ENCODE measurements around the gene ATG2A.

DNA sequence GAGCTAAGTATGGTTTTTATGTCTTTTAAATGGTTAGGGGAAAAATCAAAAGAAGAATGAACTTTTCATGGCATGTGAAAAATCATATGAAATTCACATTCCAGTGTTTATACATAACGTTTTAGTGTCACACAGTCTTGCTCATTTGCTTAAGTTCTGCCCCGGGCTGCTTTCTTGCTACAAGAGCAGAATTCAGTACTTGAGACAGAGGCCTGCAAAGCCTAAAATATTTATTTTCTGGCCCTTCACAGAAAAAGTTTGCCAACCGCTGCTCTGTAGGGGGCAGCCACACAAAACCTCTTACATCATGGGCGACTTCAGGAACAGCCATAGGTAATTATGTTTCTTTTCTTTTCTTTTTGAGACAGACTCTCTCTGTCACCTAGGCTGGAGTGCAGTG is 1.0 kb upstream of the ATG2A start:
- 0 out of 2 replicates have a peak, but pooled peaks have one; percentile 13 for TF ChIP-seq MYC (IDR thresholded peaks at IDR 0.05; ENCODE audit: low read depth, low read length)
- no peak for TF ChIP-seq MYC (CRISPR knock-in tag; IDR thresholded peaks at IDR 0.05; ENCODE audit: borderline replicate concordance, low read depth)
- no peak for TF ChIP-seq ZNF263 (CRISPR knock-in tag; IDR thresholded peaks at IDR 0.05; ENCODE audit: borderline replicate concordance)
- no peak for TF ChIP-seq NR1H2 (CRISPR knock-in tag; IDR thresholded peaks at IDR 0.05)
- TF ChIP-seq MAFK (IDR thresholded peaks at IDR 0.05; ENCODE audit: low read length): no peak
- TF ChIP-seq, protein P1, sequence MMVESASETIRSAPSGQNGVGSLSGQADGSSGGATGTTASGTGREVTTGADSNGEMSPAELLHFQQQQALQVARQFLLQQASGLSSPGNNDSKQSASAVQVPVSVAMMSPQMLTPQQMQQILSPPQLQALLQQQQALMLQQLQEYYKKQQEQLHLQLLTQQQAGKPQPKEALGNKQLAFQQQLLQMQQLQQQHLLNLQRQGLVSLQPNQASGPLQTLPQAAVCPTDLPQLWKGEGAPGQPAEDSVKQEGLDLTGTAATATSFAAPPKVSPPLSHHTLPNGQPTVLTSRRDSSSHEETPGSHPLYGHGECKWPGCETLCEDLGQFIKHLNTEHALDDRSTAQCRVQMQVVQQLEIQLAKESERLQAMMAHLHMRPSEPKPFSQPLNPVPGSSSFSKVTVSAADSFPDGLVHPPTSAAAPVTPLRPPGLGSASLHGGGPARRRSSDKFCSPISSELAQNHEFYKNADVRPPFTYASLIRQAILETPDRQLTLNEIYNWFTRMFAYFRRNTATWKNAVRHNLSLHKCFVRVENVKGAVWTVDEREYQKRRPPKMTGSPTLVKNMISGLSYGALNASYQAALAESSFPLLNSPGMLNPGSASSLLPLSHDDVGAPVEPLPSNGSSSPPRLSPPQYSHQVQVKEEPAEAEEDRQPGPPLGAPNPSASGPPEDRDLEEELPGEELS (CRISPR knock-in tag; IDR thresholded peaks at IDR 0.05; ENCODE audit: borderline replicate concordance): no peak
- TF ChIP-seq, protein P2, sequence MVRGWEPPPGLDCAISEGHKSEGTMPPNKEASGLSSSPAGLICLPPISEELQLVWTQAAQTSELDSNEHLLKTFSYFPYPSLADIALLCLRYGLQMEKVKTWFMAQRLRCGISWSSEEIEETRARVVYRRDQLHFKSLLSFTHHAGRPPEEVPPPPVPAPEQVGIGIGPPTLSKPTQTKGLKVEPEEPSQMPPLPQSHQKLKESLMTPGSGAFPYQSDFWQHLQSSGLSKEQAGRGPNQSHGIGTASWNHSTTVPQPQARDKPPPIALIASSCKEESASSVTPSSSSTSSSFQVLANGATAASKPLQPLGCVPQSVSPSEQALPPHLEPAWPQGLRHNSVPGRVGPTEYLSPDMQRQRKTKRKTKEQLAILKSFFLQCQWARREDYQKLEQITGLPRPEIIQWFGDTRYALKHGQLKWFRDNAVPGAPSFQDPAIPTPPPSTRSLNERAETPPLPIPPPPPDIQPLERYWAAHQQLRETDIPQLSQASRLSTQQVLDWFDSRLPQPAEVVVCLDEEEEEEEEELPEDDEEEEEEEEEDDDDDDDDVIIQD (CRISPR knock-in tag; IDR thresholded peaks at IDR 0.05): no peak
- no peak for TF ChIP-seq FOXM1 (IDR thresholded peaks at IDR 0.05; ENCODE audit: low read depth)
- no peak for TF ChIP-seq FOXM1 (CRISPR knock-in tag; IDR thresholded peaks at IDR 0.05; ENCODE audit: low read depth)
- TF ChIP-seq, protein P3, sequence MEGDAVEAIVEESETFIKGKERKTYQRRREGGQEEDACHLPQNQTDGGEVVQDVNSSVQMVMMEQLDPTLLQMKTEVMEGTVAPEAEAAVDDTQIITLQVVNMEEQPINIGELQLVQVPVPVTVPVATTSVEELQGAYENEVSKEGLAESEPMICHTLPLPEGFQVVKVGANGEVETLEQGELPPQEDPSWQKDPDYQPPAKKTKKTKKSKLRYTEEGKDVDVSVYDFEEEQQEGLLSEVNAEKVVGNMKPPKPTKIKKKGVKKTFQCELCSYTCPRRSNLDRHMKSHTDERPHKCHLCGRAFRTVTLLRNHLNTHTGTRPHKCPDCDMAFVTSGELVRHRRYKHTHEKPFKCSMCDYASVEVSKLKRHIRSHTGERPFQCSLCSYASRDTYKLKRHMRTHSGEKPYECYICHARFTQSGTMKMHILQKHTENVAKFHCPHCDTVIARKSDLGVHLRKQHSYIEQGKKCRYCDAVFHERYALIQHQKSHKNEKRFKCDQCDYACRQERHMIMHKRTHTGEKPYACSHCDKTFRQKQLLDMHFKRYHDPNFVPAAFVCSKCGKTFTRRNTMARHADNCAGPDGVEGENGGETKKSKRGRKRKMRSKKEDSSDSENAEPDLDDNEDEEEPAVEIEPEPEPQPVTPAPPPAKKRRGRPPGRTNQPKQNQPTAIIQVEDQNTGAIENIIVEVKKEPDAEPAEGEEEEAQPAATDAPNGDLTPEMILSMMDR (IDR thresholded peaks at IDR 0.05 in 2 of 3, conservative IDR thresholded peaks at IDR 0.05 in 1 of 3; ENCODE audit: insufficient read depth in 2 of 3, low read depth in 1 of 3, low read length in 3 of 3): peak; percentile 32 to 59 (median 50); a peak in 3 of 6 replicates
- TF ChIP-seq PHF8 (IDR thresholded peaks at IDR 0.05; ENCODE audit: borderline replicate concordance, low read length): no peak

Data from K562 (cell line).